ENCODE results near the gene FER. TPM values are rescaled to one million over a fixed set of nuclear protein-coding genes. Genes with fewer than 3 reads are reported as not detected.

Gene FER
- total RNA-seq, 1 donor from 2014 or later: 38.2 TPM

DNA sequence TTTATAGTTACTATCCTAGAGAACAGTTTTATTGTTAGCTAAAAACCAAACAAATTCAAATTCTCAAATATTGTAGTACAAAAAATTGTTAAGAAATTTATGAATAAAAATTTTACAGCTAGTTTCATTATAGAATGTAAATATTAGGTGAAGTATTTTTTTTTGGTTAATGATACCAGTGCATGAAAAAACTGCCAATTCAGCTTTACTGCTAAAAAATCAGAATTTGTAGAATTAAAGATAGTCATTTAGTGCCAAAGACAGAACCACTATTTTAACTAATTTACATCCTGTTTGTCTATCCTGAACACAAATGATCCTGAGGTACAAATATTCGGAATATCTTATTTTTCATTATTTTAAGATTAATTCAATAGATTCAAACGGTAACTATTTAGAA lies 202.6 kb downstream of the FER start:
- DNase-seq (ENCODE audit: extremely low spot score, unreplicated experiment): no peak
- Mint-ChIP-seq H3K36me3 (ENCODE audit: unreplicated experiment) (peaks cover 4% of the 10 kb centered on the region), H3K27me3 (ENCODE audit: unreplicated experiment) (no peaks in the 10 kb centered on the region), H3K4me1 (ENCODE audit: unreplicated experiment) (no peaks in the 10 kb centered on the region), H3K27ac (ENCODE audit: unreplicated experiment) (no peak overlapping the region), H3K4me3 (ENCODE audit: unreplicated experiment) (no peak overlapping the region), H3K9me3 (ENCODE audit: unreplicated experiment) (no peaks in the 10 kb centered on the region)
- TF ChIP-seq, protein P1, sequence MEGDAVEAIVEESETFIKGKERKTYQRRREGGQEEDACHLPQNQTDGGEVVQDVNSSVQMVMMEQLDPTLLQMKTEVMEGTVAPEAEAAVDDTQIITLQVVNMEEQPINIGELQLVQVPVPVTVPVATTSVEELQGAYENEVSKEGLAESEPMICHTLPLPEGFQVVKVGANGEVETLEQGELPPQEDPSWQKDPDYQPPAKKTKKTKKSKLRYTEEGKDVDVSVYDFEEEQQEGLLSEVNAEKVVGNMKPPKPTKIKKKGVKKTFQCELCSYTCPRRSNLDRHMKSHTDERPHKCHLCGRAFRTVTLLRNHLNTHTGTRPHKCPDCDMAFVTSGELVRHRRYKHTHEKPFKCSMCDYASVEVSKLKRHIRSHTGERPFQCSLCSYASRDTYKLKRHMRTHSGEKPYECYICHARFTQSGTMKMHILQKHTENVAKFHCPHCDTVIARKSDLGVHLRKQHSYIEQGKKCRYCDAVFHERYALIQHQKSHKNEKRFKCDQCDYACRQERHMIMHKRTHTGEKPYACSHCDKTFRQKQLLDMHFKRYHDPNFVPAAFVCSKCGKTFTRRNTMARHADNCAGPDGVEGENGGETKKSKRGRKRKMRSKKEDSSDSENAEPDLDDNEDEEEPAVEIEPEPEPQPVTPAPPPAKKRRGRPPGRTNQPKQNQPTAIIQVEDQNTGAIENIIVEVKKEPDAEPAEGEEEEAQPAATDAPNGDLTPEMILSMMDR (IDR thresholded peaks at IDR 0.05): no peak

DNA sequence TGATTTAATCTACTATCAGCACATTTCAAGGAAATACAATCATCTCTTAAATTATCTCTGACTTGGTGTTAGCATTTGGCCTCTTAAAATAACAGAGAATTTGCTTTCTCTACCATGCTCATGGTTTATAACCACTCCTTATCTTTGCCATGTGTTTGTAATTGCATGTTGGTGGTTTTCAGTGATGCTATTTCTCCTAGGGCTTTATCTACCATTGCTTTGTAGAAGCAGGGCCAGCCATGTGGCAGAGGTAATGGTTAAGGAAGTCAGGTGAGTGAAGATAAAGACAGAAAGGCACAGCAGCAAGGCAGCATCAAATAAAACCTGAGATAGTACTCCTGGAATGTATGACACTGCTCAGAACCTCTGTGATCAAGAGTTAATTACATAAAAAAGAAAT lies 206.2 kb downstream of the FER start:
- TF ChIP-seq, protein P1 (IDR thresholded peaks at IDR 0.05): no peak
- Mint-ChIP-seq H3K4me1 (ENCODE audit: unreplicated experiment) (no peaks in the 10 kb centered on the region), H3K27ac (ENCODE audit: unreplicated experiment) (no peak overlapping the region), H3K27me3 (ENCODE audit: unreplicated experiment) (no peaks in the 10 kb centered on the region), H3K9me3 (ENCODE audit: unreplicated experiment) (no peaks in the 10 kb centered on the region), H3K36me3 (ENCODE audit: unreplicated experiment) (no peaks in the 10 kb centered on the region), H3K4me3 (ENCODE audit: unreplicated experiment) (no peak overlapping the region)
- DNase-seq (ENCODE audit: extremely low spot score, unreplicated experiment): no peak

DNA sequence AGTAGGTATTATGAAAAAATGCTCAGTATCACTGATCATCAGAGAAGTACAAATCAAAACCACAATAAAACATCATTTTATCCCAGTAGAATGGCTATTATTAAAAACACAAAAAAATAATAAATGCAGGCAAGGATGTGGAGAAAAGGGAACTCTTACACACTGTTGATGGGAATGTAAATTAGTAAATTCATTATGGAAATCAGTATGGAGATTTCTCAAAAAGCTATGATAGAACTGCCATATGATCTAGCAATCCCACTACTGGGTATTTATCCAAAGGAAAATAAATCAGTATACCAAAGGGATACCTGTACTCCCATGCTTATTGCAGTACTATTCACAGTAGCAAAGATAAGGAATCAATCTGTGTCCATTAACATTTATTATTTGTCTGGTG lies 209.6 kb downstream of the FER start:
- H3K4me1 Mint-ChIP-seq (ENCODE audit: unreplicated experiment): no peaks in the 10 kb centered on the region
- no peak for DNase-seq (ENCODE audit: extremely low spot score, unreplicated experiment)
- TF ChIP-seq, protein P1 (IDR thresholded peaks at IDR 0.05): no peak
- no peaks in the 10 kb centered on the region for H3K9me3 Mint-ChIP-seq (ENCODE audit: unreplicated experiment)
- no peak overlapping the region for H3K27ac Mint-ChIP-seq (ENCODE audit: unreplicated experiment)
- no peak overlapping the region for H3K4me3 Mint-ChIP-seq (ENCODE audit: unreplicated experiment)
- no peaks in the 10 kb centered on the region for H3K27me3 Mint-ChIP-seq (ENCODE audit: unreplicated experiment)
- H3K36me3 Mint-ChIP-seq (ENCODE audit: unreplicated experiment): peaks cover 3% of the 10 kb centered on the region

DNA sequence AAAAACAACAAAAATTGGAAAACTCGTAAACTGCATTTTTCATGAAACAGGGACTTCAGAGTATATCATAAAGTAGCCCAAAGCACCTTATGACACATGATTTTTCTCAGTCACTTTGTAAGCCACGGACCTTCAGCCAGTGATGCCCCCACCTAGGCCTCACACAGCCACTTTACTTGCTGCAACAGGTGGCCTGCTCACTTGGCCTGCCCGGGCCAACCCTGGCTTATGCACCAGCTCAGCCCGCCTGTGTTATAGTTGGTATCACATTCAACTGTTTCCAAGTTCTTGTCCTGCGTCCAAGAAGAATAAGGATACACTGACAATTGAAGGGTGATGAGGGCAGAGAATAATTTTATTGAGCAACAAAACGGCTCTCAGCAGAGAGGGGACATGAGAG lies 219.2 kb downstream of the FER start:
- no peak overlapping the region for H3K27ac Mint-ChIP-seq (ENCODE audit: unreplicated experiment)
- H3K9me3 Mint-ChIP-seq (ENCODE audit: unreplicated experiment): no peaks in the 10 kb centered on the region
- H3K36me3 Mint-ChIP-seq (ENCODE audit: unreplicated experiment): peaks cover 10% of the 10 kb centered on the region
- no peak overlapping the region for H3K4me3 Mint-ChIP-seq (ENCODE audit: unreplicated experiment)
- DNase-seq (ENCODE audit: extremely low spot score, unreplicated experiment): no peak
- H3K4me1 Mint-ChIP-seq (ENCODE audit: unreplicated experiment): no peaks in the 10 kb centered on the region
- TF ChIP-seq, protein P1 (IDR thresholded peaks at IDR 0.05): no peak
- no peaks in the 10 kb centered on the region for H3K27me3 Mint-ChIP-seq (ENCODE audit: unreplicated experiment)

DNA sequence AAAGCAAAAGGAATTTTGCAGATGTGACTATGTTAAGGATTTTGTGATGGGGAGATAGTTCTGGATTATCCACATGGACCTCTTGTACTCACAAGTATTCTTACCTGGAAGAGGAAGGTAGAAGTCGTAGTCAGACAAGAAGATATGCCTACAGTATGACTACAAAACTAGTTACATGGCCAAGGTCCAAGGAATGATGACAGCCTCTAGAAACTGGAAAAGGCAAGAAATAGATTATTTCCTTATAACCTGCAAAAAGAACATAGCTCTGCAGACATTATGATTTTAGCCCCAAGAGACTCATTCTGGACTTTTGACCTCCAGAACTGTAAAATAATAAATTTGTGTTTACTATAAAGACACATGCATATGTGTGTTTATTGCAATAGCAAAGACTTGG lies 226.9 kb downstream of the FER start:
- Mint-ChIP-seq H3K36me3 (ENCODE audit: unreplicated experiment) (peaks cover 14% of the 10 kb centered on the region), H3K4me1 (ENCODE audit: unreplicated experiment) (peaks cover 6% of the 10 kb centered on the region), H3K27ac (ENCODE audit: unreplicated experiment) (no peak overlapping the region), H3K9me3 (ENCODE audit: unreplicated experiment) (no peaks in the 10 kb centered on the region), H3K4me3 (ENCODE audit: unreplicated experiment) (no peak overlapping the region), H3K27me3 (ENCODE audit: unreplicated experiment) (no peaks in the 10 kb centered on the region)
- TF ChIP-seq, protein P1 (IDR thresholded peaks at IDR 0.05): no peak
- no peak for DNase-seq (ENCODE audit: extremely low spot score, unreplicated experiment)

Data from osteocyte (in vitro differentiated cells).